ENCODE measurements around the gene PSMD8.
"Not testable (repeated sequence)": the region's sequence is repeated elsewhere in the genome, so short reads cannot be mapped to it uniquely, and the experiment has no call there.

The PSMD8 gene

DNA sequence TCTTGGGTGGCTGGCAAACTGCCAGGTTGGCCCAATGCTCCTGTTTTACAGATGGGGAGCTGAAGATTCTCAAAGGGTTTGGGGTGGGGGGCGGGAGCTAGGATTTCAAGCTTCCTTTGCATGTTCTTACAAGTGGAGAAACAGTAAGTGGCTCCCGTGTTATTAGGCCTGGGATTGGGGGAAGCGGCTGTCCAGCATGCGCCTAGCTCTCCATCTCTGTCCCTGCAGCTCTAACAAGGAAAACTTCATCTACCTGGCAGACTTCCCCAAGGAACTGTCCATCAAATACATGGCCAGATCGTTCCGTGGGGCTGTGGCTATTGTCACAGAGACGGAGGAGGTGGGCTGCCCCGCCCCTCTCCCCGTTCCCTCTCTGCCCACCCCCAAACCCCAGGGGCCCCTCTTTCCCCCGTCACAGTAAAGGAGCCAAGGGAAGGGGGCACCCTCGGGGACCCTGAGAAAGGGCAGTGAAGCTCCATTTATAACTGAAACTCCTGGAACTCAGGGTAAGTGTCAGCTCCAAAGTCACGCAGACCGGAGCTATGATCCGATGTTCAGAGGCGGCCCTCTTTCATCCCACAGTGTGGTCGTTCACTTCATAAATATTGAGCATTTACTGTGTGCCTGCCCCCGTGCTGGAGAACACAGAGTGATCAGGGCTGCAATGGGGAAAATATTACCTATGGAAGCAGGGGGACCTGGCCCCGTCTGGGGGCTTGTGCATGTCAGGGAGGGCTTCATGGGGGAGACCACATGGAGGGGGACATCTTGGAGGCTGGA is 14.9 kb upstream of the PSMD8 start:
- intact Hi-C loops (cut with DNase I; ENCODE audit: low total_unique reads), result no loop called here
- TF ChIP-seq, protein P1, sequence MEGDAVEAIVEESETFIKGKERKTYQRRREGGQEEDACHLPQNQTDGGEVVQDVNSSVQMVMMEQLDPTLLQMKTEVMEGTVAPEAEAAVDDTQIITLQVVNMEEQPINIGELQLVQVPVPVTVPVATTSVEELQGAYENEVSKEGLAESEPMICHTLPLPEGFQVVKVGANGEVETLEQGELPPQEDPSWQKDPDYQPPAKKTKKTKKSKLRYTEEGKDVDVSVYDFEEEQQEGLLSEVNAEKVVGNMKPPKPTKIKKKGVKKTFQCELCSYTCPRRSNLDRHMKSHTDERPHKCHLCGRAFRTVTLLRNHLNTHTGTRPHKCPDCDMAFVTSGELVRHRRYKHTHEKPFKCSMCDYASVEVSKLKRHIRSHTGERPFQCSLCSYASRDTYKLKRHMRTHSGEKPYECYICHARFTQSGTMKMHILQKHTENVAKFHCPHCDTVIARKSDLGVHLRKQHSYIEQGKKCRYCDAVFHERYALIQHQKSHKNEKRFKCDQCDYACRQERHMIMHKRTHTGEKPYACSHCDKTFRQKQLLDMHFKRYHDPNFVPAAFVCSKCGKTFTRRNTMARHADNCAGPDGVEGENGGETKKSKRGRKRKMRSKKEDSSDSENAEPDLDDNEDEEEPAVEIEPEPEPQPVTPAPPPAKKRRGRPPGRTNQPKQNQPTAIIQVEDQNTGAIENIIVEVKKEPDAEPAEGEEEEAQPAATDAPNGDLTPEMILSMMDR (IDR thresholded peaks at IDR 0.05), result no peak
- no peak overlapping the region for H3K27ac ChIP-seq
- H3K36me3 ChIP-seq, result no peaks in the 10 kb centered on the region
- H3K27me3 ChIP-seq, result peaks cover 0 to 61% of the 10 kb centered on the region in 2 donors
- no peak overlapping the region for H3K4me3 ChIP-seq
- DNase-seq, result no peak
- no peaks in the 10 kb centered on the region for H3K9me3 ChIP-seq
- peaks cover 0 to 20% (median 17%) of the 10 kb centered on the region in 4 donors for H3K4me1 ChIP-seq

DNA sequence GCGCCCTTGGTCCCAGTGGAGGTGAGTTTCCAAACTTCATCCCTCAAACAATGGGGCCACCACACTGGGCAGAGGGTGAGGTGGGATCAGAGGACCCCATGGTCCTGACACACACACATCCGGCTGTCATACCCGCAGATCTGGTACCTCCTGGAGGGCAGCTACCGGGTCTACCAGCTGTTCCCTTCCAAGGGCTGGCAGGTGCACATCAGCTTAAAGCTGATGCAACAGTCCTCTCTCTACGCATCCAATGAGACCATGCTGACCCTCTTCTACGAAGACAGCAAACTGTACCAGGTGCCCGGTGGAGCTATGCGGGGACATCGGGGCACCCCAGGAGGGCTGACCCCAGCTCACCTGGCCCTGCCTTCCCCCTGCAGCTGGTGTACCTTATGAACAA is 14.0 kb upstream of the PSMD8 start:
- Histone ChIP-seq H3K36me3 (no peaks in the 10 kb centered on the region), H3K9me3 (no peaks in the 10 kb centered on the region), H3K27me3 (peaks cover 0 to 69% of the 10 kb centered on the region in 2 donors), H3K4me3 (no peak overlapping the region), H3K27ac (no peak overlapping the region), H3K4me1 (peaks cover 0 to 20% (median 17%) of the 10 kb centered on the region in 4 donors)
- intact Hi-C loops (cut with DNase I; ENCODE audit: low total_unique reads), result no loop called here
- DNase-seq, result no peak
- TF ChIP-seq, protein P1 (IDR thresholded peaks at IDR 0.05), result no peak

DNA sequence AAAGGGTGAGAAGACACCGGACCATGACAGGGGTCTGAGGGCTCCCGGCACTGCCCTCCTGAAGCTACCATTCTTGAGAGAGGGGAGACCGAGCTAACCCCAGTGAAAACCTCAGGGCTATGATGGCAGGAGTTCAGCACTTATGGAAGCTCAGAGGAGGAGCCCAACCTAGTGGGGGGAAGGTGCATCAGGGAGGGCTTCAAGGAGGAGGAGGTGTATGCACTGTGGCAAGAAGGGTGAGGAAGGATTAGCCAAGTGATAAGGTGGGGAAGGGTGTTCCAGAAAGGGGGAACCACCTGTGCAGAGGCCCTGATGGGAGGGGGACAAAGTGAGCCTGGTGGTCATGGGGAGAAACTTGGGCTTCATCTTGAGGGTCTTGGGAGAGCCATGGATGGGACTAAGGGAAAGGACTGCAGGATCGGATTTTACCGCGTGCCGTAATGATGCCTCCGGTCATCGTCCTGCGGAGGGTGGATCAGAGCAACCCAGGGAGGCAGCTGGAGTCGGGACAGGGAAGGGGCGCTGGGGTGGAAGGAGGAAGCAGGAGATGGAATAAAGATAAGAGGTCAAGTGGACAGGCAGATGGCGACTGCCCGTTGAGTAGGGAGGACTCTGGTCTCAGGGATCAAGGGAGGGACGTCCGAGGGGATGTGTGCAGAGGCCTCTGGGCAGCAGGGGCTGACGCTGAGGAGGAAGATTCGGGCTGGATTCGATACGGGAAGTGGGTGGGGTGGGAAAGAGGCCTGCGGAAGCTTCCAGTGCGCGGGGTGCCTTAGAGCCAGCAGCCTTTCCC is 13.3 kb upstream of the PSMD8 start:
- intact Hi-C loops (cut with DNase I; ENCODE audit: low total_unique reads), result no loop called here
- TF ChIP-seq, protein P1 (IDR thresholded peaks at IDR 0.05), result no peak
- H3K27ac ChIP-seq, result no peak overlapping the region

DNA sequence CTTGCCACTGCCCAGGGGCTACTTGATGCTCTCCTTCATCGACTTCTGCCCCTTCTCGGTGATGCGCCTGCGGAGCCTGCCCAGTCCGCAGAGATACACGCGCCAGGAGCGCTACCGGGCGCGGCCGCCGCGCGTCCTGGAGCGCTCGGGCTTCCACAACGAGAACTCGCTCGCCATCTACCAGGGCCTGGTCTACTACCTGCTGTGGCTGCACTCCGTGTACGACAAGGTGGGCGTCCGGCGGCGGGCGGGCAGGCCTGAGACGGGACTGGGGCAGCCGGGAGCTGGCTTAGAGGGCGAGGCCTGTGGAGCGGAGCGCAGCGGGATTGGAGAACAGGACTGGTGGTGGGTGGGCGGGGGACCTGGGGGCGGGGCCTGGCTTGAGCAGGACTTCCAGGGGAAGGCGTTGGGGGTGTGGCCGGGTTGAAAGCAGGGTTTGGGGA is 12.7 kb upstream of the PSMD8 start:
- Histone ChIP-seq H3K4me1 (peaks cover 0 to 20% (median 17%) of the 10 kb centered on the region in 4 donors), H3K27ac (no peak overlapping the region), H3K9me3 (no peaks in the 10 kb centered on the region), H3K4me3 (peak overlapping the region; percentile 39 to 60), H3K36me3 (no peaks in the 10 kb centered on the region), H3K27me3 (peaks cover 0 to 72% of the 10 kb centered on the region in 2 donors)
- DNase-seq, result peak; percentile 61 to 79
- TF ChIP-seq, protein P1 (IDR thresholded peaks at IDR 0.05), result peak; percentile 23 to 34
- intact Hi-C loops (cut with DNase I; ENCODE audit: low total_unique reads), result no loop called here

More for the DNA sequence above, 13.3 kb upstream of the PSMD8 start:
- Histone ChIP-seq H3K4me1 (peaks cover 0 to 20% (median 17%) of the 10 kb centered on the region in 4 donors), H3K27me3 (peaks cover 0 to 73% of the 10 kb centered on the region in 2 donors), H3K4me3 (peak overlapping the region; percentile 39 to 60), H3K9me3 (no peaks in the 10 kb centered on the region), H3K36me3 (no peaks in the 10 kb centered on the region)
- no peak for DNase-seq

DNA sequence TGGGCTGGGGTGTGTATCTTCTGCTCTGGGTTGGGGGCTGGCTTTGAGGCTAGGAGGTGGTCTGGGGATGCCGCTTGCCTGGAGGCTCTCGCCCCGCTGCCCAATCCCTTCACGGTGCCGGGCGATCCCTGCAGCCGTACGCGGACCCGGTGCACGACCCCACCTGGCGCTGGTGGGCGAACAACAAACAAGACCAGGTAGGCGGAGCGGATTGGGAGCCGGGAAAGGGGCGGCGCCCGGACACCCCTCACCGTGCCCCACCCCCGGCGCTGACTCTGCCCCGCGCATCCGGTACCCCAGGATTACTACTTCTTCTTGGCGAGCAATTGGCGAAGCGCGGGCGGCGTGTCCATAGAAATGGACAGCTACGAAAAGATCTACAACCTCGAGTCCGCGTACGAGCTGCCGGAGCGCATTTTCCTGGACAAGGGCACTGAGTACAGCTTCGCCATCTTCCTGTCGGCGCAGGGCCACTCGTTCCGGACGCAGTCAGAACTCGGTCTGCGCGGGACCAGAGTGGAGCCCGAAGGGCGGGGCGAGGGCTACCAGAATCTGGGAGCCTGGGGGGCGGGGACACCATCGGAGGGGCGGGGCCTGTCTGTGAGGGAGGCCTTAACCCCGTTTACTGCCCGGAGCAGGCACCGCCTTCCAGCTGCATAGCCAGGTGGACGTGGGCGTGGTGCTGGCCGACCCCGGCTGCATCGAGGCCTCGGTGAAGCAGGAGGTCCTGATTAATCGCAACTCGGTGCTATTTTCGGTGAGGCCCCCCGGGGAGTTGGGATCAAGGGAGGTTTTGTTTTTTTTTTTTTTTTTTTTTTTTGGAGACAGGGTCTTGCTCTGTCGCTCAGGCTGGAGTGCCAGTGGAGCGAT is 12.1 kb upstream of the PSMD8 start:
- Histone ChIP-seq H3K27ac (peak overlapping the region in 1 of 2 donors; percentile 33), H3K27me3 (peaks cover 0 to 75% of the 10 kb centered on the region in 2 donors), H3K4me3 (peak overlapping the region; percentile 39 to 60), H3K9me3 (no peaks in the 10 kb centered on the region), H3K4me1 (peaks cover 0 to 20% (median 17%) of the 10 kb centered on the region in 4 donors), H3K36me3 (no peaks in the 10 kb centered on the region)
- peak; percentile 72 to 82 for DNase-seq
- TF ChIP-seq, protein P1 (IDR thresholded peaks at IDR 0.05), result no peak
- intact Hi-C loops (cut with DNase I; ENCODE audit: low total_unique reads), result no loop called here

DNA sequence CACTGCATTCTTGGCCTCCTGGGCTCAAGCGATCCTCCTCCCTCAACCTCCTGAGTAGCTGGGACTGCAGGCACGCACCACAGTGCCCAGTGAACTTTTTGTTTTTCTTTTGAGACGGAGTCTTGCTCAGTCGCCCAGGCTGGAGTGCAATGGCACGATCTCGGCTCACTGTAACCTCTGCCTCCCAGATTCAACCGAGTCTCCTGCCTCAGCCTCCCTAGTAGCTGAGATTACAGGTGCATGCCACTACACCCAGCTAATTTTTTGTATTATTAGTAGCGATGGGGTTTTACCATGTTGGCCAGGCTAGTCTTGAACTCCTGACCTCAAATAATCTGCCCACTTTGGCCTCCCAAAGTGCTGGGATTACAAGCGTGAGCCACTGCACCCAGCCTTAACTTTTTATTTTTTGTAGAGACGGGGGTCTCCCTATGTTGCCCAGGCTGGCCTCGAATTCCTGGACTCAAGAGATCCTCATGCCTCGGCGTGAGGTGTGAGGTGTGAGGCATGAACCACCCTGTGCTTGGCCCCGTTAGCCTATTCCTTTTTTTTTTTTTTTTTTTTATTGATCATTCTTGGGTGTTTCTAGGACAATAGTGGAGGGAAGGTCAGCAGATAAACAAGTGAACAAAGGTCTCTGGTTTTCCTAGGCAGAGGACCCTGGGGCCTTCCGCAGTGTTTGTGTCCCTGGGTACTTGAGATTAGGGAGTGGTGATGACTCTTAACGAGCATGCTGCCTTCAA is 11.3 kb upstream of the PSMD8 start:
- Histone ChIP-seq H3K4me1 (peaks cover 0 to 20% (median 17%) of the 10 kb centered on the region in 4 donors), H3K27me3 (peaks cover 0 to 76% of the 10 kb centered on the region in 2 donors)
- H3K9me3 ChIP-seq; H3K4me3 ChIP-seq; intact Hi-C loops (cut with DNase I; ENCODE audit: low total_unique reads); H3K27ac ChIP-seq; DNase-seq; H3K36me3 ChIP-seq: not testable (repeated sequence)

Measured in tibial artery (tissue), 4 donors.